Kidney glomerular epithelial cell (primary cell): ENCODE measurements around the gene WFDC11.
"Not testable (repeated sequence)": the region's sequence is repeated elsewhere in the genome, so short reads cannot be mapped to it uniquely, and the experiment has no call there.

Source experiments
- DNase-seq: peaks from one replicate; lab custom pipeline; 2025; lab: John Stamatoyannopoulos, UW

WFDC11 gene

DNA sequence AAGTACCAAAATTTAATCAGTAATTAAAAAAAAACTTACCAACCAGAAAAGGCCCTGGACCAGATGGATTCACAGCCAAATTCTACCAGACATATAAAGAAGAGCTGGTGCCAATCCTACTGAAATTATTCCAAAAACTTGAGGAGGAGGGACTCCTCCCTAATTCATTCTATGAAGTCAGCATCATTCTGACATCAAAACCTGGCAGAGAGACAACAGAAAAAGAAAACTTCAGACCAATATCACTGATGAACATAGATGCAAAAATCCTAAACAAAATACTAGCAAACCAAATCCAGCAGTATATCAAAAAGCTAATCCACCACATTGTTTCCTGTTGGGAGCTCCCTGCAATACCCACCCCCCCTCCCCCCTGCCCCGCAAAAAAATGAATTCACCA lies at the start of gene WFDC11:
TSS of gene WFDC11 (minus strand) at position 101 of the 400 bp plus-strand sequence. CDS start 19,639 bp downstream, outside the sequence.
- no peak for DNase-seq

DNA sequence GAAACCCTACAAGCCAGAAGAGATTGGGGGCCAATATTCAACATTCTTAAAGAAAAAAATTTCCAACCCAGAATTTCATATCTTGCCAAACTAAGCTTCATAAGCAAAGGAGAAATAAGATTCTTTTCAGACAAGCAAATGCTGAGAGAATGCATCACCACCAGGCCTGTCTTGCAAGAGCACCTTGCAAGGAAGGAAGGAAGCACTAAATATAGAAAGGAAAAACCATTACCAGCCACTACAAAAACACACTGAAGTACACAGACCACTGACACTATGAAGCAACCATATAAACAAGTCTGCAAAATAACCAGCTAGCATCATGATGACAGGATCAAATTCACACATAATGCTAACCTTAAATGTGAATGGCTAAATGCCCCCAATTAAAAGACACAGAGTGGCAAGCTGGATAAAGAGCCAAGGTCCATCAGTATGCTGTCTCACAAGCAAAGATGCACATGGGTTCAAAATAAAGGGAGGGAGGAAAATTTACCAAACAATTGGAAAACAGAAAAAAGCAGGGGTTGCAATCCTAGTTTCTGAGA lies 46.2 kb upstream of the WFDC11 start:
- not testable (repeated sequence) for DNase-seq

DNA sequence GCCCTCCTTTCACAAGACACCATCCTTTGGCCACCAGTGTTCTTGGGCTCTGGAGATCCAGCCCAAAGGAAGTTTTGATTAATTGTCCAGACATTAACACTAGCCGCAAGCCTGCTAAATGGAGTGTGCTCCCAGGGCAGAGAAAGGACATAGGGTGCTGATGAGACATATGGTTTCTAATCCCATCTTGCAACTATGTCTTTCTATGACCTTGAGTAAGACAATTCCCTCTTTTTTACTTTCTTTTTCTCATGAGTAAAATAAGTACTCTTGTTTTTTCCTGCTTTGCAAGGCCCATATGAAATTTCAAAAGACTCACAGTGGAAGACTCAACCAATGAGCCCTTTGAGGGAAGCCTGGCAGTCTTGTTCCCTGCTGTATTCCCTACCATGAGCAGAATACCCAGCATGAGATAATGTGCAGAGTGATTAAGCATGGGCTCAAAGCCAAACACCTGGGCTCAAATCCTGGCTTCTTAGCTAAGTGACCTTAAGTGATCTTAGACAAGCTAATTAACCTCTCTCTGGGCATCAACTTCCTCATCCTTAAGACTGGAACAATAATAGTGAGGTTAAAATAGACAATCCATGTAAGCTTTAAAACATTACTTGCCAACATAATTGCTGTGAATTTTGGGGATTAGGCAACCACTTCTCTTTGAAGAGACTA lies 35.1 kb upstream of the WFDC11 start, which contains the start of gene WFDC10B:
TSS of gene WFDC10B (minus strand) at position 51 of the 669 bp plus-strand sequence. CDS start 19,027 bp downstream, outside the sequence.
- DNase-seq: no peak

DNA sequence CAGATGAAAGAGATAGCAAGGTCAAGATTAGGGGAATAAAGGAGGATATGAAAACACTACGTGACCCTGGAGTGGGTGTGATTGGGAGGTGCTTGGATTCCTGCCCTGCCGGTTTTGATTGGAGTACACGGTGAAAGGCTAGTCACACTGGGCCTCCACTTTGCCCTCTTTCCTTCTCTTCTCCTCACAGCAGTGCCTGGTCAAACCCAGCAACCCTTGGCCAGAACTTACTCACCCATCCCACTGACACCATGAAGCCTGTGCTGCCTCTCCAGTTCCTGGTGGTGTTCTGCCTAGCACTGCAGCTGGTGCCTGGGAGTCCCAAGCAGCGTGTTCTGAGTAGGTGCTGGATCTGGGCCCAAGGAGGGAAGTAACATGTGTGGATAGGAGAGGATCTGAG lies 31.8 kb upstream of the WFDC11 start, which contains the start of gene WFDC13:
TSS of gene WFDC13 (plus strand) at position 166 of the 400 bp plus-strand sequence. CDS start at position 252, 86 bp downstream.
- DNase-seq: no peak

DNA sequence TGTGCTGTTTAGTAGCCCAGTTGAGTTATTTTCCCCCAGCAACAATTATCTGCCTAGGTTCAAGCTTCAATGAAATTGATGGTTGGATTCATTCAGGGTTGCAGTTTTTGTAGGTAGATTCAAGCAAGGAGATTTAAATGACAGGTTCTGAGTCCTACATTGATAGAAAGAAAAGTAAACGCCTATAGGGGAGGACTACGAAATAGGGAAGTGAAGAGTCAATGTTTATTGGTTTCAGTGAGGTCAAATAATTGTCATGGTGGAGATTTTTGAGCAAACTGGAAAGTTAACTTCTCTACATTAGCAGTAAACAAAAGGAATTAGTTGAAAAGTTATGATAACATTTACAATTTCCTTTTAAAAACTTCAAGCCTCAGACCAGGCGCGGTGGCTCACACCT lies 31.1 kb upstream of the WFDC11 start:
- DNase-seq: no peak

DNA sequence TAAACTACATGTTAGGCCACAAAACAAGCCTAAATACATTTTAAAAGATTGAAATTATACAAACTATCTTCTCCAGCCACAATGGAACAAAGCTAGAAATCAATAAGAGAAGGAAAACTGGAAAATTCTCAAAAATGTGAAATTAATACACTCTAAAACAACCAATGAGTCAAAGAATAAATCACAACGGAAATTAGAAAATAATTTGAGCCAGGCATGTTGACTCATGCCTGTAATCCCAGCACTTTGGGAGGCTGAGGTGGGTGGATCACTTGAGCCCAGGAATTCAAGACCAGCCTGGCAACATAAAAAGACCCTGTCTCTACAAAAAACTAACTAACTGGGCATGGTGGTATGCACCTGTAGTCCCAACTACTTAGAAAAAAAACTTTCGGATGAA lies 25.5 kb upstream of the WFDC11 start:
- no peak for DNase-seq

DNA sequence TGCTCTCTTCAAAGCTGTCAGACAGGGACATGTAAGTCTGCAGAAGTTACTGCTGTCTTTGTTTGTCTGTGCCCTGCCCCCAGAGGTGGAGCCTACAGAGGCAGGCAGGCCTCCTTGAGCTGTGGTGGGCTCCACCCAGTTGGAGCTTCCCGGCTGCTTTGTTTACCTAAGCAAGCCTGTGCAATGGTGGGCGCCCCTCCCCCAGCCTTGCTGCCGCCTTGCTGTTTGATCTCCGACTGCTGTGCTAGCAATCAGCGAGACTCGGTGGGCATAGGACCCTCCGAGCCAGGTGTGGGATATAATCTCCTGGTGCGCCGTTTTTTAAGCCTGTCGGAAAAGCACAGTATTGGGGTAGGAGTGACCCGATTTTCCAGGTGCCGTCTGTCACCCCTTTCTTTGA lies 23.3 kb upstream of the WFDC11 start:
- not testable (repeated sequence) for DNase-seq

DNA sequence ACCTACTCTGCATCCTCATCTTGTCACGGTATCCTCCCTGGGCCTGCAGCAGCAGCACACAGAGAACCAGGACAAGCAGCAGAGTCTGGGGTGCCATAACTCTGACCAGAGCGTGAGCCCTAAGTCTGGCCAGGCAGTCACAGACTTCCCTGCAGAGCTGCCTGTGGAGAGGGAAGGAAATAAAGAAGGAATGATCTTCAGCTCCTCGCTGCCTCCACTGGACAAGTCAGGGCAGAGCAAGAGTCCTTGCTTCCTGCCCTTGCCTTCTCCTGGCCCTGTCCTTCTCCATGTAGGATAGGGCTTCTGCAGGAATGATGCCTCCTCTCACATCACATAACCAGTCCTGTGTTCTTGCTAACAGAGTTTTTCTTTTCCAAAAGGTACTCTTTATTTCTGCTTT lies 15.9 kb upstream of the WFDC11 start:
- DNase-seq: peak; percentile 0

DNA sequence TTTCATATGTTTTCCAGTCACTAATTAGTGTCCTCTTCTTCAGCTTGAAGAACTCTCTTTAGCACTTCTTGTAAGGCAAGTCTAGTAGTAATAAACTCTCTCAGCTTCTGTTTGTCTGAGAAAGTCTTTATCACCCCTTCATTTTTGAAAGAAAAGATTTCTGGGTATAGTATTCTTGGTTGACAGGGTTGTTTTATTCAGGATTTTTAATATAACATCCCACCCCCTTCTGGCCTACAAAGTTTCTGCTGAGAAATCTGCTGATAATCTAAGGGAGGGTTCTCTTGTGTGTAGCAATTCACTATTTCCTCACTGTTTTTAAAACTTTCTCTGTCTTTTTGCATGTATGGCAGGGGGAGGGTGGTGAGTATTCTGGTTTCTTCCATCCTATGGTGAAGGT lies 9.6 kb upstream of the WFDC11 start:
- no peak for DNase-seq

DNA sequence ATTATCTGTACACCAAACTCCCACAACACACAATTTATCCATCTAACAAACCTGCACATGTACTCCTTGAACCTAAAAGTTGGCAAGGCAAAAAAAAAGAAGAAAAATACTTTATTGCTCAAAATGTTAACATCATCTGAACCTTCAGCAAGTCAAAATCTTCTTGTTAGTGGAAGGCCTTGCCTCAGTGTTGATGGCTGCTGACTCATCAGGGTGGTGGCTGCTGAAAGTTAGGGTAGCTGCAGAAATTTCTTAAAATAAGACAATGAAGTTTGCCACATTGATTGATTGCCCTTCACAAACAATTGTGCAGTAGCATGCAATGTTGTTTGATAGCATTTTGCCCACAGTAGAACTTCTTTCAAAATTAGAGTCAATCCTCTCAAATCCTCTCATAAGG lies 2.7 kb upstream of the WFDC11 start:
- no peak for DNase-seq

DNA sequence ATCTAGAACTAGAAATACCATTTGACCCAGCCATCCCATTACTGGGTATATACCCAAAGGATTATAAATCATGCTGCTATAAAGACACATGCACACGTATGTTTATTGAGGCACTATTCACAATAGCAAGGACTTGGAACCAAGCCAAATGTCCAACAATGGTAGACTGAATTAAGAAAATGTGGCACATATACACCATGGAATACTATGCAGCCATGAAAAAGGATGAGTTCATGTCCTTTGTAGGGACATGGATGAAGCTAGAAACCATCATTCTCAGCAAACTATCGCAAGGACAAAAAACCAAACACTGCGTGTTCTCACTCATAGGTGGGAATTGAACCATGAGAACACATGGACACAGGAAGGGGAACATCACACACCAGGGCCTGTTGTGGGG lies 13.0 kb downstream of the WFDC11 start:
- DNase-seq: not testable (repeated sequence)

DNA sequence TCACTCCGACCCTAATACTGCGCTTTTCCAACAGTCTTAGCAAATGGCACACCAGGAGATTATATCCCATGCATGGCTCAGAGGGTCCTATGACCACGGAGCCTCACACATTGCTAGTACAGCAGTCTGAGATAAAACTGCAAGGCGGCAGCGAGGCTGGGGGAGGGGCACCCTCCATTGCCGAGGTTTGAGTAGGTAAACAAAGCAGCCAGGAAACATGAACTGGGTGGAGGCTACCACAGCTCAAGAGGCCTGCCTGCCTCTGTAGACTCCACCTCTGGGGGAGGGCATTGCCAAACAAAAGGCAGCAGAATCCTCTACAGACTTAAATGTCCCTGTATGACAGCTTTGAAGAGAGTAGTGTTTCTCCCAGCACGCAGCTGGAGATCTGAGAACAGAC lies 18.3 kb downstream of the WFDC11 start:
- not testable (repeated sequence) for DNase-seq

DNA sequence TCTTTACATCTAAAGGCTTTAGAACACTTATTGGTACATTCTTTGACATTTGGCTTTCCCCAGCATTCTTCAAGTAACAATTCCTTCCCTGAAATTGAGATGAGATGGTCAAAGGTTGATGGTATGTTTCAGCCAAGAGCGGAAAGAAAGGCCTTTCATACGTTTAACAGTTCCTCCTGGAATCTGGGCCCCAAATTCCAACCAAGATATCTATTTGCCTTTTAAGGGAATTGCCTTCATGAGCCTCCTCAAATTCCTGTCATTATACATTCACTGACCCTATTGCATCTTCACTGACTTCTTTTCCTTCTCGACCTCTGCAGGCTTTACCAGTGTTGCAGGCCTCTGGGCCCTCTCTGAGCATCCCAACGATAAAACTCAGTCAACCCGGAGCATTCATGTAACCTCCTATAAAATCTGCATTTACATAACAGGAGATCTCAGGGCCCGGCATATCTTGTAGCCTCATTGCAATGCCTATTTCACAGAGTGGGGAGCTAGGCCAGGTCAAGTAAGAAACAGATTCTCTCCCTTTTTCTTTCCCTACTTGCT lies 20.7 kb downstream of the WFDC11 start:
- no peak for DNase-seq

DNA sequence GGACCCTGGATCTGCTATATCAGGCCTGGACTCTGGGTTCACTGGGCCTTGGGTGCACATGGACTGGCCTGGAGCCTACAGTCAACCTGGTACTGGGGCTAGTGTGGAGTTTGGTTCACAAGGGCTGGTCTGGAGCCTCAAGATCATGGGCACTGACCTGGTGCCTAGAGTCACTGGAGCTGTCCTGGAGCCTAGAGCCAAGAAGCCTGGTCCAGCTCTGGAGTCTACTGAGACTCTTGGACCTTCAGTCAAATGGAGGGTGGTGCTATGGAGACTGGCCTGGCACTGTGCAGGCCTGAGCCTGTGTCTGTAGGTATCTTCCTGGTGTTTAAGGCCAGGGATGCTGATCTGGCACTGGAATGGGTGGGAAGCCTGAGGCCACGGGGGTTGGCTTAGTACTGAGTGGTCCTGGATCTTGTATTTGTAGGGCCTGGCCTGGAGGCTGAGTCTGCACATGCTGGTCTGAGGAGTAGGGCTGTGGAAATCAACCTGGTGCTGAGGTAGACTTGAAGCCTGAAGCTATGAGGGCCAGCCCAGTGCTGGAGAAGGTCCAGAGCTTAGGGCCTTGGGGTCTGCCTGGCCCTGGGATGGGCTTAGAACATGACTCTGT lies 22.5 kb downstream of the WFDC11 start:
- no peak for DNase-seq

DNA sequence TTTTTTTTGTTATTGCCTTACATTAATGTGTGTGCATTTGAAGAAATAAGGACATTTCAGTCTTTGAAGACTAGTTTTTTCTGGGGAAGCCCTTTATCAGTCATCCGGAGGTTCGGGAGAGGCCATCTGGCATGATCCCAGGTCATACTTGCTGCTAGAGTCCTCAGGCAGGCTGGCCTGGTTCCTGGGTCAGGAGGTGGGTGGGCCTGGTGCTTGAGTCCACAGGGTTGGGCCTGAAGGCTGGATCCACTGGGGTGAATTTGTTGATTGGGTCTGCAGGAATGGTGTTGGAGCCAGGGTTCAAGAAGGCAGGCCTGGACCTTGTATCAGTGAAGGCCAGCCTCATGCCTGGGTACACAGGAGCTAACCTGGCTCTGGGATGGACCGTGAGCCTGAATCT lies 23.2 kb downstream of the WFDC11 start:
- DNase-seq: no peak

DNA sequence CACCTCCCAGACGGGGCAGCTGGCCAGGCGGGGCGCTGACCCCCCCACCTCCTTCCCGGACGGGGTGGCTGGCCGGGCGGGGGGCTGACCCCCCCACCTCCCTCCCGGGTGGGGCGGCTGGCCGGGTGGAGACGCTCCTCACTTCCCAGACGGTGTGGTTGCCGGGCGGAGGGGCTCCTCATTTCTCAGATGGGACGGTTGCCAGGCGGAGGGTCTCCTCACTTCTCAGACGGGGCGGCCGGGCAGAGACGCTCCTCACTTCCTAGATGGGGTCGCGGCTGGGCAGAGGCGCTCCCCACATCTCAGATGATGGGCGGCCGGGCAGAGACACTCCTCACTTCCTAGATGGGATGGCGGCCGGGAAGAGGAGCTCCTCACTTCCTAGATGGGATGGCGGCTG lies 24.2 kb downstream of the WFDC11 start:
- not testable (repeated sequence) for DNase-seq

DNA sequence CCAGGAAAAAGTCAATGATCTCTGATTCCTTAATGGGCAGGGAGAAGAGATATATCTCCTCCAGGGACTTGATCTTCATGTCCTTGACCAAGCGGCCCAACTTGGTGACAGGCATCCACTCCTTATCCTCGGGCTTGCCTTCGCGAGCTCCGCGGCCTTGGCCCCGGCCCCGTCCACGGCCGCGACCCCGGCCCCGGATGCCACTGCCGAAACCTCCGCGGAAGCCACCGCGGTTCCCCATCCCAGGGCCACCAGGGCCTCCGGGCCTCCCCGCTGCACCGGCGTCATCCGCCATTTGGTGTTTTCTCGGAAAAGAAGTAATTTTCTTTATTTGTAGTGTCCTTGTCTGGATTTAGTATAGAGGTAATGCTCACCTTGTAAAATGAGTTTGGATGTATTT lies 29.0 kb downstream of the WFDC11 start:
- not testable (repeated sequence) for DNase-seq

DNA sequence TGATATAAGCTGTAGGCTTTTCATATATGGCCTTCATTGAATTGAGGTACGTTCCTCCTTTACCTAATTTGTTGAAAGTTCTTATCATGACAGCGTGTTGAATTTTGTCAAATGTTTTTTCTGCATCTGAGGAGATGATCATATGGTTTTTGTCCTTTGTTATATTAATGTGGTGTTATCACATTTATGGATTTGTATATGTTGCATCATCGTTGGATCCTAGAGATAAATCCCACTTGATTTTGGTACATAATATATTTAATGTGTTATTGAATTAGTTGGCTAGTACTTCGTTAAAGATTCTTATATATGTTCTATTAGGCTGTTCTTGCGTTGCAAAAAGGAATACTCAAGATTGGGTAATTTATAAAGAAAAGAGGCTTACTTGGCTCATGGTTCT lies 30.4 kb downstream of the WFDC11 start:
- no peak for DNase-seq

DNA sequence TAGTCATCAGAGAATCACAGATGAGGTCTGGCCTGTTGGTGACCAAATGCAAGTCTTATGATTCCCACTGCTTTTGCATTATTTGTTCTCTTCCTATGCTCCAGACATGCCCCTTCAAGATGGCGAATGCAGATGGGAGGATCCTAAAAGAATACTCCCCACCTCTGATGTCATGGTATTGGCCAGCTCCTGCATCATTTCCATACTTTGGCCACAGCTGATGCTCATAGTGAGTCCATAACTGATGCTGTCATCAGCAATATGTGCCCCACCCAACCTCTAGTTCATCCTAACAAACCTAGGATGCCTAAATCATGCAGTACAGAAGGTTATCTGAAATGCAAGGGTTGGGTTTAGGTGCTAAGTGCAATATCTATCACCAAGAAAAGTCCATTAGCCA lies 33.5 kb downstream of the WFDC11 start:
- DNase-seq: no peak

DNA sequence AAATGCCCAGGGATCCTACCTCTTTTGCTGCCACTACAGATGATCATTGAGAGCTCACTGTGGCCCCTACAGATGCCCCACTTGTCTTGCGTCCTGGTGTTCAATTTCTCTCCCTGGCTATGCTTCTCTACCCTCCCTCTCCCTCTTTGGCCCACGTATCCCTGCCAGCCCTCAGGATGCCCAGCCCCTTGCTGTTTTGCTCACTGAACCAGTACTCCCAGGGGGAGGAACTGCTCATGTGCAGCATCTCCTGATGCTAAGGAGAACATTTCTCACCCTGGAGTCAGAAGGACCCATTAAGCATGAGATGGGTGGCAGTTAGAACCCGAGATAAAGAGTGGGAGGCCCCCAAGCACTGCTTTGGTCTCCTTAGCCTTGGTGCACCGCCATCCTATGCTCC lies 38.9 kb downstream of the WFDC11 start, which contains the start of gene WFDC9:
TSS of gene WFDC9 (minus strand) at position 101 of the 400 bp plus-strand sequence. CDS start 21,103 bp downstream, outside the sequence.
- DNase-seq: no peak

DNA sequence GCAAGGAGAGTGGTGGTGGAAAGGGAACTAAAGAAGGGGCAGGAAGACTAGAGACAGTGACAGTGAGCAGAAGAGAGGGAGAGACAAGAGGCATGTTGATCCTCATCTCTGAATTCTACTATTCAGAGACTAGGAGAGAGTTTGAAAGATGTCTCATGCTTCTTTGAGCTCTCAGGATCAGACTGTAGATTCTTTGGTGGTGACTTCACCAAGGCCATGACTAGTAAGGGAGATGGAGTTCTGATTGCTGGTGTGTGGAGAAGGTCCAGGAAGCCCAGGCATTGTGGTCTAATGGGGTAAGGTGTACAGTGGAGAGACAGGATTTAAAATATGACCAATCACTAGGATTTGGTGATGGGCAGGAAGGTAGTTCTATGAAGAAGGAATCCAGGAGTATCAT lies 39.7 kb downstream of the WFDC11 start:
- DNase-seq: peak; percentile 1

DNA sequence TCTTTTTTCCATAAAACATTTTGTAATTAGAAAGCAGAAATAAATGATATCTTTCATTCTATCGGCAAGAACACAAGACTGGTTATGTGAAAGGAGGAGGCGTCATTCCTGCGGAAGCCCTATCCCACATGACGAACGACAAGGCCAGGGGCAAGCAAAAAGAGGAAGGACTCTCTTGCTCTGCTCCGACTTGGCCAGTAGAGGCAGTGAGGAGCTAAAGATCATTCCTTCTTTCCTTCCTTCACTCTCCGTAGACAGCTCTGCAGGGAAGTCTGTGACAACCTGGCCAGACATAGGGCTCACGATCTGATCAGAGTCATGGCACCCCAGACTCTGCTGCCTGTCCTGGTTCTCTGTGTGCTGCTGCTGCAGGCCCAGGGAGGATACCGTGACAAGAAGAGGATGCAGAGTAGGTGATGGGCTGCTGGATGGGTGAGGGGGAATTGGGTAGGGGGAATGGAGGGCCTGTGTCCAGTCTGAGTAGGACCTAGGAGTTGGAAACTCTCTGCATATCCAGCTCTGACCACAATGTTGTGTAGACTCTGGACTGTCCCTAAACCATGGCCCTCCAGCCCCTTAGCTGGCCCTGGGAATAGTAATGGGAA lies 40.4 kb downstream of the WFDC11 start, which contains the start of gene WFDC10A:
TSS of gene WFDC10A (plus strand) at position 244 of the 605 bp plus-strand sequence. CDS start at position 319, 75 bp downstream.
- peak; percentile 42 for DNase-seq
